Panc1 (cell line): ENCODE data around the gene MT1B. TPM values are rescaled to one million over a fixed set of nuclear protein-coding genes. Genes with fewer than 3 reads are reported as not detected.
A peak's percentile ranks its signal among the peaks of the same experiment; 100 is the strongest.

ENCODE experiments used
- ATAC-seq: fragments of 200-7000 bp; cut with Tn5 transposase; 2 replicates; pipeline ENCODE4 v1.9.1; 2020; ENCODE audit warnings: mild to moderate bottlenecking, moderate library complexity
- BruUV-seq: library from RNA; stranded (reverse); fragments of 400-500 nt; replicated peaks from 2 replicates; lab custom pipeline; 2021; lab: Mats Ljungman, UMichigan
- CTCF ChIA-PET: fragments of 300-600 bp; sonication (Branson Sonifier 250); formaldehyde crosslinking; loops from one replicate; lab custom pipeline; 2022; ENCODE audit warnings: antibody characterized with exemption; lab: Charles Lee
- POLR2A ChIA-PET: fragments of 300-600 bp; sonication (Branson Sonifier 250); formaldehyde crosslinking; loops from one replicate; lab custom pipeline; 2022; ENCODE audit warnings: antibody characterized with exemption; lab: Charles Lee
- DNase-seq: peaks from one replicate; pipeline ENCODE4 v3.0.0-alpha.2; 2010; ENCODE audit warnings: low read depth, low spot score
- H3K27ac ChIP-seq: 2 replicates; pipeline ENCODE4 v1.5.1; 2011; ENCODE audit warnings: mild to moderate bottlenecking, low read length, inconsistent platforms
- H3K27me3 ChIP-seq: fragments of 200-500 bp; sonication (Bioruptor generic); 2 replicates; pipeline ENCODE4 v1.6.0; 2014; ENCODE audit warnings: low read length, inconsistent platforms; ENCODE audit not compliant: control insufficient read depth, insufficient read depth
- H3K36me3 ChIP-seq: fragments of 200-500 bp; sonication (Bioruptor generic); 2 replicates; pipeline ENCODE4 v1.5.1; 2014; ENCODE audit warnings: inconsistent platforms, mild to moderate bottlenecking, low read length, moderate library complexity; ENCODE audit not compliant: control insufficient read depth, insufficient read depth
- H3K4me1 ChIP-seq: 2 replicates; pipeline ENCODE4 v1.5.1; 2011; ENCODE audit warnings: inconsistent platforms, mild to moderate bottlenecking, low read length, moderate library complexity; ENCODE audit not compliant: control insufficient read depth, insufficient read depth
- H3K4me3 ChIP-seq, 2 experiments: 2 replicates each; pipeline ENCODE4 v1.5.1; 2011 to 2012; ENCODE audit warnings: low read depth in 2 of 2, low read length in 2 of 2, mild to moderate bottlenecking in 2 of 2, inconsistent platforms in 1 of 2, moderate library complexity in 1 of 2
- H3K9me3 ChIP-seq: fragments of 200-500 bp; sonication (Bioruptor generic); 2 replicates; pipeline ENCODE4 v1.5.1; 2014; ENCODE audit warnings: low read depth, mild to moderate bottlenecking, inconsistent platforms, low read length, moderate library complexity; ENCODE audit not compliant: control insufficient read depth, insufficient read depth
- CTCF ChIP-seq: fragments of 450-650 bp; IDR thresholded peaks from 2 replicates; pipeline ENCODE4 v1.5.1; 2017; ENCODE audit warnings: mild to moderate bottlenecking
- POLR2AphosphoS5 ChIP-seq: IDR thresholded peaks from 2 replicates; pipeline ENCODE4 v1.6.1; 2012; ENCODE audit warnings: mild to moderate bottlenecking, low read depth, low read length, moderate library complexity
- REST ChIP-seq, 2 experiments: IDR thresholded peaks; 2 replicates each; pipeline ENCODE4 v1.6.1; 2011 to 2012; ENCODE audit warnings: low read depth in 2 of 2, control low read depth in 1 of 2, low read length in 1 of 2, mild to moderate bottlenecking in 1 of 2, moderate library complexity in 1 of 2; ENCODE audit not compliant: insufficient read depth in 1 of 2
- SIN3A ChIP-seq: IDR thresholded peaks from 2 replicates; pipeline ENCODE4 v1.6.1; 2012; ENCODE audit warnings: low read depth, mild to moderate bottlenecking, low read length, moderate library complexity, borderline replicate concordance; ENCODE audit not compliant: insufficient read depth
- TCF7L2 ChIP-seq: IDR thresholded peaks from 2 replicates; pipeline ENCODE4 v1.6.1; 2011; ENCODE audit warnings: mild to moderate bottlenecking, low read depth, low read length, inconsistent platforms
- in situ Hi-C: cut with HindIII; loops from 2 replicates; pipeline ENCODE4 v1.10.0; 2016; ENCODE audit warnings: low sequenced_read_pairs, low pct_unique_long_range_greater_than_20kb
- intact Hi-C: fragments of 100-400 bp; cut with micrococcal nuclease; formaldehyde crosslinking; loops from one replicate; pipeline ENCODE4 v1.10.0; 2022; ENCODE audit not compliant: unreplicated experiment
- total RNA-seq: library from RNA; stranded (reverse); gene quantifications from one replicate; pipeline ENCODE4 v1.2.1, GENCODE V29; 2021; ENCODE audit not compliant: unreplicated experiment

Gene MT1B
- total RNA-seq, 1 experiment from 2014 or later, result not detected

- CTCF ChIA-PET, result interaction anchor here (0.6 to 0.9 kb wide), 2 partner anchors 20 to 43 kb away, joined by 3 to 5 read pairs; no protein-coding TSS in a partner anchor
- H3K27me3 ChIP-seq, result no peaks in the 10 kb centered on the region
- in situ Hi-C loops, result no loop called here
Observed at GRCh38 chr16:56643833-56644232, 7.9 kb upstream of the MT1B start.

GRCh38 chr16:56645311-56645710 lies 6.4 kb upstream of the MT1B start:
- no peak overlapping the region for H3K27ac ChIP-seq
- no peak overlapping the region for H3K4me3 ChIP-seq
- ChIA-PET POLR2A (no interaction called here), CTCF (no interaction called here)
- BruUV-seq, result no TSS peak
- H3K4me1 ChIP-seq, result peaks cover 8% of the 10 kb centered on the region
- intact Hi-C loops, result no loop called here
- TF ChIP-seq SIN3A, result no peak
- TF ChIP-seq REST (IDR thresholded peaks at IDR 0.05; ENCODE audit: insufficient read depth in 1 of 2, low read depth in 2 of 2, low read length in 1 of 2), result no peak
- no peak for TF ChIP-seq POLR2AphosphoS5
- TF ChIP-seq CTCF, result no peak
- TF ChIP-seq TCF7L2, result no peak
- H3K27me3 ChIP-seq, result no peaks in the 10 kb centered on the region
- in situ Hi-C loops, result no loop called here
- H3K9me3 ChIP-seq, result no peaks in the 10 kb centered on the region
- no peaks in the 10 kb centered on the region for H3K36me3 ChIP-seq
- ATAC-seq (no peak), DNase-seq (no peak)

More at GRCh38 chr16:56643833-56644232, 7.9 kb upstream of the MT1B start:
- Histone ChIP-seq H3K9me3 (no peaks in the 10 kb centered on the region), H3K4me1 (peaks cover 16% of the 10 kb centered on the region), H3K4me3 (peak overlapping the region; percentile 31 to 40), H3K36me3 (no peaks in the 10 kb centered on the region), H3K27ac (peak overlapping the region; percentile 54; the same call in 1 of the 2 replicates)
- intact Hi-C loops, result no loop called here
- no TSS peak for BruUV-seq
- ATAC-seq (no peak), DNase-seq (no peak)
- POLR2A ChIA-PET, result interaction anchor here (1.2 kb wide), 1 partner anchor 18 kb away, joined by 3 read pairs; the partner anchor contains the start of gene MT1E
- 0 out of 2 replicates have a peak, but pooled peaks have one; percentile 28 for TF ChIP-seq CTCF
- TF ChIP-seq POLR2AphosphoS5, result no peak
- TF ChIP-seq REST (IDR thresholded peaks at IDR 0.05; ENCODE audit: insufficient read depth in 1 of 2, low read depth in 2 of 2, low read length in 1 of 2), result peak; percentile 57 to 77; a peak in 3 of 4 replicates
